T-helper 1 cell (primary cell): ENCODE data around the gene SND1.

Experiments
- DNase-seq, 5 donors: peaks; one replicate each; pipeline ENCODE4 v3.0.0-alpha.2; 2012 to 2020

The SND1 gene

GRCh38 chr7:128027485-128027980, 375.5 kb downstream of the SND1 start:
- no peak for DNase-seq

GRCh38 chr7:128029405-128029995, 377.5 kb downstream of the SND1 start:
- no peak for DNase-seq

- DNase-seq = no peak
These were observed 378.3 kb downstream of the SND1 start for GRCh38 chr7:128030263-128030653.

GRCh38 chr7:128030654-128031611, 378.9 kb downstream of the SND1 start, which contains the start of gene LRRC4:
Gene LRRC4, minus strand, starts transcription at chr7:128031437. Its CDS starts 797 bp downstream, at chr7:128030640.
- DNase-seq = peak in 1 of 5 donors; percentile 32

- peak in 4 of 5 donors; percentile 19 to 68 (median 27) for DNase-seq
These were observed 380.1 kb downstream of the SND1 start for GRCh38 chr7:128031901-128032604.

- no peak for DNase-seq
These were observed 380.7 kb downstream of the SND1 start for GRCh38 chr7:128032605-128033235.

- no peak for DNase-seq
These were observed 381.3 kb downstream of the SND1 start for GRCh38 chr7:128033246-128033645.

GRCh38 chr7:128034825-128035224, 382.8 kb downstream of the SND1 start:
- DNase-seq = no peak

- no peak for DNase-seq
These were observed 383.7 kb downstream of the SND1 start for GRCh38 chr7:128035712-128036111.

- no peak for DNase-seq
These were observed 384.4 kb downstream of the SND1 start for GRCh38 chr7:128036226-128036940.

GRCh38 chr7:128037081-128037480, 385.1 kb downstream of the SND1 start:
- no peak for DNase-seq

- DNase-seq = no peak
These were observed 386.1 kb downstream of the SND1 start for GRCh38 chr7:128037880-128038619.

- no peak for DNase-seq
These were observed 387.6 kb downstream of the SND1 start for GRCh38 chr7:128039544-128039953.

- DNase-seq = no peak
These were observed 388.2 kb downstream of the SND1 start for GRCh38 chr7:128040205-128040604.

- no peak for DNase-seq
These were observed 389.2 kb downstream of the SND1 start for GRCh38 chr7:128041203-128041602.

GRCh38 chr7:128042012-128042411, 390.0 kb downstream of the SND1 start:
- DNase-seq = no peak

GRCh38 chr7:128044064-128044463, 392.1 kb downstream of the SND1 start:
- DNase-seq = no peak

- DNase-seq = no peak
These were observed 393.2 kb downstream of the SND1 start for GRCh38 chr7:128045158-128045557.

- DNase-seq = no peak
These were observed 393.8 kb downstream of the SND1 start for GRCh38 chr7:128045766-128046165.

GRCh38 chr7:128052404-128052803, 400.4 kb downstream of the SND1 start:
- DNase-seq = no peak

GRCh38 chr7:128053023-128053422, 401.0 kb downstream of the SND1 start:
- no peak for DNase-seq
